Activated CD8-positive, alpha-beta memory T cell treated with anti-CD3 and anti-CD28 coated beads, Interleukin-2, amount 50 U/mL, for 1 hour (primary cell): ENCODE measurements around the gene TAGLN3.
"Not testable (repeated sequence)": the region's sequence is repeated elsewhere in the genome, so short reads cannot be mapped to it uniquely, and the experiment has no call there.

ENCODE experiments used
- DNase-seq: peaks from one replicate; pipeline ENCODE4 v3.0.0-alpha.2; 2020; ENCODE audit errors: extremely low read depth

Gene TAGLN3

GRCh38 chr3:112010636-112011035 is 11.9 kb downstream of the TAGLN3 start:
- no peak for DNase-seq

- no peak for DNase-seq
These were observed 12.7 kb downstream of the TAGLN3 start for GRCh38 chr3:112011376-112011940.

DNA sequence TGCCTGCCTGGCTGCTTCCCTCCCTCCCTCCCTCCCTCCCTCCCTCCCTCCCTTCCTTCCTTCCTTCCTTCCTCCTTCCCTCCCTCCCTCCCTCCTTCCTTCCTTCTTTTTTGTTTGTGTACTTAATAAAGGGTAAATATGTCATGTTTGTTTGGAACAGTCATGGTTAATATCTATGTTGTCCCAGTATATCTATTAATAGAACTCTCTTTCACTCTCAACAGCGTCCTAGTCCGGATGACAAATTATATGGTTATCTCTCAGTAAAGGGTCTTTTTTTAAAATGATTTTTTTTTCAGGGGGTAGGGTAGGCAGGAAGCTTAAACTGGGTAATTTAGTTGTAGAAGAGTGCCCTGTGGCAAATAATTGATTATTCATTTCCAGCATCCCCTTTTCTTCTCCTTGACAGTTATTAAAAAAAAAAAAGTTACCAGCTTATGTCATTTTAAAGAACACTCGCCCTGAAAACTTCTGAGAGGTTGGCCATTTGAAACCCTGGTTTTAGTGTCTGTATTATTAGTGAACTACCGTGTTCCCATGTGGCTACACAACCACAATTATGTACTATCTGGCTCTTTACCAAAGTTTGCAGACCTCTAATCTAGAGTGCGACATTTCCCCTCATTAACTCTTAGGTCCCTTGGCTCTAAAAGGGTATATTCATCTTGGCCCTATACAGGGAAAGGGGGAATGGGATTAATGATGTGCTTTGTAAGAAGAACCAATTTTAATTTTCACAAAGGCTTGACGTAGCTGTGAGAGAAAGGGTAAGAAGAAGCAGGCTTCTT is 13.7 kb downstream of the TAGLN3 start:
- no peak for DNase-seq

GRCh38 chr3:112013058-112013783 is 14.5 kb downstream of the TAGLN3 start:
- DNase-seq: peak; percentile 17

GRCh38 chr3:112013784-112014143 is 15.0 kb downstream of the TAGLN3 start:
- DNase-seq: no peak

DNA sequence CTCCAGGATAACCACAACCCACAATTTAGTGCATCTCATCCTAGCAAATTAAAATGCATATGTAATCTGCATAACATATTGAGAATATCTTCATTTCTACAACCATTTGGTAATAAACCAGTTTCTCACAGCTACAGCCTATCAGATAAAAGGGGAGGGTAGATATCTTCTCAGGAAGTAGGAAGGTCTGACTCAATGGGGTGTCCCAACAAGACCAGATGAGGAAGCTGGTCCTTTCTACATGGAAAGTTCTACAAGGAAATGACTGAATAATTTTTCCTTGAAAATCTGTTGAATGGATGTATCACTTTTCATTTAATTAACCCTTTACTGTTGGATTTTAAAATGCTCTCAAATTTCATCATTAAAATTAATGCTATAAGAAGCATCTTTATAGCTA is 18.4 kb downstream of the TAGLN3 start:
- no peak for DNase-seq

GRCh38 chr3:112018712-112019111 is 20.0 kb downstream of the TAGLN3 start:
- DNase-seq: no peak

DNA sequence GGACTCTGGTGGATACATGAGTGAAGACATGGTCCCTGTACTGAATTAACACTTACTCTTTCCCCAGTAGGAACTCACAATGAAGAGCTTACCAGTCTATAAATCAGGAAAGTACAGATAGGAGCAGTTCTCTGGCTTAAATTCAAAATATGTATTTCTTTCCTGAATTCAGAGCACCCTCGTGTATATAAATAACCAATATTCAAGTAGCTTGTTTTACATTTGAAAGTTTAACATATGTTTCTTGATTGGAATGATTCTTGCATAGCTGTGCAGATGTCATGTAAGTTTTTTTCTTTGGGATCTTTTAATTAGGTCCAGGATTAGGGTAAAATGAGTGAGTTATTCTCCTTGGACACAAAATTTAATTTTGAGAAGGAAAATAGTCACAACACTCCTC is 21.0 kb downstream of the TAGLN3 start:
- no peak for DNase-seq

DNA sequence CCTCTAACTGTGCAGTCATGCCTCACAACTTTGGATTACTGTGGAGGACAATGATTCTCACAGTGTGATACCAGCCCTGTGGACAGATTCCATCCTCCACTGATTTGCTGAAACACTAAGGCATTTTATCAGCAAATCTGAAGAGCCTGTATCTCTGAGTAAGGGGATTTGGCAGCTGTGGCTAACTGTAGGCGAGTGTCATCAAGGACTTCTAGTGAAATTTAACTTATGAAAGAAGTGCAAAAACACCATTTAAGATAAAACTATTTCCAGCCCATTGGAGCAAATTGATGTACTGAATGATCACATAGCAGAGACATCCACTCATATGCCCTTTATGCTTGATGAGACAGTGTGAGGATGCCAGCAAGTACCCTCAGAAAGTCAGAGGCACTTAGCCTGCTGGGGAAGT is 22.0 kb downstream of the TAGLN3 start:
- DNase-seq: no peak

DNA sequence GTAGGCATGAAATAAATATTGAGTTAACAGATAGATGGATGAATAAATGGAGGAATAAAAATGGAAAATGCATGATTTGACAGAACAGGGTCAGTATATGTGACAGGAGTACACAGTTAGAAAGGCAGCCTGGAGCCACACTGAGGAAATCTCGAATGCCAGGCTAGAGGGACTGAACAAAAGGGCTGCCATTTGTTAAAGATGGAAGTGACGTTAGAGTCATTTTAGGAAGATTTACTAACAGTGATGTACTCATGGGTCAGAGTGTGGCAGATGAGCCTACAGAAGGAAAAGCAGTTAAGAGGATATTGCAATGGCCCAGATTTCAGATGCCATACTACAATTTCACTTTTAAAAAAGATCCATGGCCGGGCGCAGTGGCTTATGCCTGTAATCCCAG is 28.4 kb downstream of the TAGLN3 start:
- DNase-seq: no peak

DNA sequence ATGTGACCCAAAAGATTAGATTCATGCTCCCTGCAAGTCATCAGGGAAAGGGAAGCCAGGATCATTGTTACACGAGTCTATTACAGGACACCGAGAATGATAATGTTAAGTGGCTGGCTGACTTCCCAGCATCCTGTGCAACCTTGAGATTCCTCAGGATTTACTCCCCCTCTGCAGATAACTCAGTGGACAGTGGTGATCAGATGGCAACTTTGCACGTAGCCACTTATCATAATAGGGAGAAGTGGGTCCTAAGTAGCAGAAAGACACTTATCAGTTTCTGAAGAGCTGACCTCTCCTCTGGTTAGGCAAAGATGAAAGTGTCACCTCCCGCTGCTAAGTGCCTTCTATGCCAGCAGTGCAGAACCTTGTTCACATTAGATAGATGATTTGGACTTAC is 29.1 kb downstream of the TAGLN3 start:
- no peak for DNase-seq

DNA sequence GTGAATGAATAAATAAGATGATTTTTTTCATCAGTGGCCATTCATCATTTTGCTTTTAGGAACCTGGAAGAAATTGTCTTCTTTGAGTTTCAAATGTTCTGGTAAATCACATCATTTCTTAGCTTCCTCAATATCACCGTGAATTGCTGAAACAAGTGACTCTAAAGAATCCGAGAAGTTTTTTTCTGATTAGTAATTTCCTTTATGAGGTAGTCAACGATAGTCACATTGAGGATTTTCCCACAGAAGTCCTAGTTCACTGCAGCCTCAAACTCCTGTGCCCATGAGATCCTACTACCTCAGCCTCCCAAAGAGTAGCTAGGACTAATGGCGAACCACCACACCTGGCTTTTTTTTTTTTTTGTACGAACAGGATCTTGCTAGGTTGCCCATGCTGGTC is 32.2 kb downstream of the TAGLN3 start:
- DNase-seq: no peak

DNA sequence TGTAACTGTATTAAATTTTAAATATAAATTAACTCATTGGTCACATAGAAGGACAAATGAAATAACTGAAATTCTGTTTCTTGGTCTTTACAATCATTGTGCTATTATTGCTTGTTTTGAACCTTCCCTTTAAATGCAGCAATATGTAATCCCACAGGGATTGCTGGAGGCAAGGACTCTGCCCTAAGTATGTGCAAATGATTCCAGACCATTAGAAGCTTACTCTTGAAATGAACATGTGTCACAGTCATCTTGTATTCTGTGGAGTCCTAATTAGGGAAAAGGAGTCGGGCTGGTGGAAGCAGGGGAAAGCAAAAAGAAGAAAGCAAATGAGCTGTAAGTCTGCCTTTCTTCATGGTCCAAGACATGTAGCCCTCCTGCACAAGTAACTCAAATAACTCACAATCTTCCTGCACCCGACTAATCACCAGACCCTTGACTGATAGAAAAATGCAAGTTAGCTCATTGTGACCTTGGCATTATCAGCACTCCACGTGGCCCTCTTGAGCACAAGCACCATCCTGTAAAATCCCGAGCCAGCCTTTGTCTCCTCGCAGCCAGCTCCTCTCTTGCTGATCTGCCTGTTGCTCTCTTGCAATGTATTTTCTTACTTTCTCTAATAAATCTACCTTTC is 33.5 kb downstream of the TAGLN3 start:
- DNase-seq: no peak

DNA sequence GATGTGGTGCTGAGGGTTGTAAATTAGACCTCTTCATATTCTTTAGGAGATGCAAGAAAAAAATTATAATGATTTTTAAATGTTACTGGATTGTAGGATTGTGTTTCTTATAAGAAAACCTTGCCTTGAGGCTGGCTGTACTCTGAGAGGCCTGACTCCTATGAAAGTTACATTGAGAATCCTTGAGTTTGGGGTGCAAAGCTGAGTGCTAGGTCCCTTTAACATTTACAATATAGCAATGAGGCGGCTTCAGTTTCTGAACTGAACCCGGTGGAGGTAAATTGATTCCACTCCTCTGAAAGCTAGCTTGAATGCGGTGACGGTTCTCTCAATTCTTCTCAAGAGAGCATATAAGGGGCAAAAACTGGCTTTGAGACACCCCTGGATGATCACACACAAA is 35.7 kb downstream of the TAGLN3 start, which contains the start of gene TMPRSS7:
TMPRSS7 (plus strand) TSS at position 301 of the 400 bp plus-strand sequence. CDS start 110 bp downstream, outside the sequence.
- no peak for DNase-seq

GRCh38 chr3:112035241-112035640 is 36.5 kb downstream of the TAGLN3 start:
- no peak for DNase-seq

GRCh38 chr3:112037194-112037593 is 38.5 kb downstream of the TAGLN3 start:
- not testable (repeated sequence) for DNase-seq

GRCh38 chr3:112038863-112039262 is 40.1 kb downstream of the TAGLN3 start:
- DNase-seq: no peak

GRCh38 chr3:112041321-112041720 is 42.6 kb downstream of the TAGLN3 start:
- no peak for DNase-seq

GRCh38 chr3:112042842-112043280 is 44.1 kb downstream of the TAGLN3 start:
- no peak for DNase-seq

DNA sequence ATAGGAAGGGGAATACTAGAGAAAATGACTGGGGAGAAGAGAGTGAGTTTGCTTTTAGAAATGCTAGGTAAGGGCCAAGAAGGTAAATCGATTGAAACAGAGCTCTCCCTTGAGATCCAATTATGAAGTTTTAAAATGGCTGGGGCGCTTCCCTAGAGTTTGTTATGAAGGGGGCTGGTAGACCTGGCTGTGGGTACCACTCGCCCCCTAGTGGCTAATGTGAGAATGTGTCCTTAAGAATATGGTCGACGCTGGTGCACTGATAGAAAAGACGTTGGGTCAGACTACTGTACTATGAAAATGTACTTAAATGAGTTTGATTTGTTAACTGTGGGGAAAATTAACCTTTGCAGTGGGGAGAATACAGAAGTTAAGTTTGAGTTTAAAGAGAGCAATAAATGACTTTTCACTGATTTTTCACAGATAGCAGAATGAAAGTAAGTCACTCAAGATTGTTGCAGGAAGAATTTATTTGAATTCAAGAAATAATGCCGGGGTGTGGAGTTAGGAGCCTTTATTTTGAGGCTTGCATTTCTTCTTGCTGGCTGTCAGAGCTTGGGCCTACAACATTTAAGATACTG is 45.0 kb downstream of the TAGLN3 start:
- peak; percentile 25 for DNase-seq

- DNase-seq: no peak
These were observed 47.9 kb downstream of the TAGLN3 start for GRCh38 chr3:112046599-112046998.

DNA sequence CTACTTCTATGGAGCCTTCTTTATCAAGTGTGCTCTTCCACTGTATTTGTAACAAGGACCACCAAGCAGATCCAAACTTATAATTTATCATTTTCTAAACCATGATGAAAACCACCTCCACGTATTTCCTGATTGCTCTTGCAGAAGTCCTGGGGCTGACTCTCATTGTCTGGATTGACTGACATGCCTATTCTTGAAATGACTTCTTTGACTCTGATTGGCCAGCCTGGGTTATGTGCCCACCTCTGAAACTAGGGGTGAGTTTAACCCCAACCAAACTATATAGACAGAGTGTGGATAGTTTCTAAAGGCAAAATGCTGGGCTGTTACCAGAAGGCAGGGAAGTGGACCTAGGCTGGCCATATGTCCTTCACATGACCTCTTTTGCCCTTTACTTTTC is 48.5 kb downstream of the TAGLN3 start:
- no peak for DNase-seq
